GM12878 (cell line): ENCODE measurements around the gene SMCO4. TPM values are rescaled to one million over a fixed set of nuclear protein-coding genes. Genes with fewer than 3 reads are reported as not detected.

ENCODE experiments used
- ATAC-seq: fragments of 200-7000 bp; cut with Tn5 transposase; 3 replicates; pipeline ENCODE4 v1.9.1; 2020; ENCODE audit warnings: mild to moderate bottlenecking, moderate library complexity
- BruUV-seq: library from RNA; stranded (reverse); fragments of 400-500 nt; replicated peaks from 2 replicates; lab custom pipeline; 2021; lab: Mats Ljungman, UMichigan
- CTCF ChIA-PET: fragments of 300-600 bp; sonication (Branson Sonifier 250); formaldehyde crosslinking; extraction: SDS; loops from one replicate; lab custom pipeline; 2021; ENCODE audit warnings: inconsistent platforms; lab: Yijun Ruan, JAX
- POLR2A ChIA-PET: fragments of 350-600 bp; formaldehyde crosslinking; extraction: SDS; loops from one replicate; lab custom pipeline; 2021; ENCODE audit warnings: inconsistent platforms; lab: Charles Lee
- RAD21 ChIA-PET: fragments of 300-600 bp; sonication (Branson Sonifier 250); formaldehyde crosslinking; loops from one replicate; lab custom pipeline; 2023; ENCODE audit warnings: antibody characterized with exemption; ENCODE audit not compliant: unreplicated experiment; lab: Charles Lee
- SMC1A ChIA-PET: fragments of 300-600 bp; sonication (Branson Sonifier 250); formaldehyde crosslinking; loops from one replicate; lab custom pipeline; 2023; ENCODE audit not compliant: unreplicated experiment, uncharacterized antibody; lab: Charles Lee
- DNase-seq: peaks from one replicate; pipeline ENCODE4 v3.0.0-alpha.2; 2011; ENCODE audit warnings: low read depth, low spot score
- FAIRE-seq: peaks from 3 replicates; lab custom pipeline; 2011; peaks lifted over from hg19 to GRCh38; lab: Jason Lieb, UNC
- H2AFZ ChIP-seq: 2 replicates; pipeline ENCODE4 v1.6.0; 2011; ENCODE audit warnings: low read depth, low read length, control low read depth; ENCODE audit not compliant: control insufficient read depth
- H3K27ac ChIP-seq: 2 replicates; pipeline ENCODE4 v1.5.1; 2011; ENCODE audit warnings: control low read depth; ENCODE audit not compliant: control insufficient read depth, insufficient read depth
- H3K27me3 ChIP-seq, 2 experiments: replicated peaks in 1 of 2; 2 replicates each; pipeline versions ENCODE4 v1.6.0 to v1.6.1; 2011; ENCODE audit warnings: low read length in 1 of 2; ENCODE audit not compliant: control insufficient read depth in 2 of 2, insufficient read depth in 2 of 2
- H3K36me3 ChIP-seq, 2 experiments: 2 replicates each; pipeline ENCODE4 v1.5.1; 2011; ENCODE audit warnings: low read length in 1 of 2; ENCODE audit not compliant: control insufficient read depth in 2 of 2, insufficient read depth in 2 of 2
- H3K4me1 ChIP-seq: 2 replicates; pipeline ENCODE4 v1.6.1; 2011; ENCODE audit warnings: mild to moderate bottlenecking, low read length, moderate library complexity, mixed read lengths; ENCODE audit not compliant: control insufficient read depth, insufficient read depth
- H3K4me2 ChIP-seq: 2 replicates; pipeline ENCODE4 v1.6.0; 2011; ENCODE audit warnings: control low read depth; ENCODE audit not compliant: control insufficient read depth, insufficient read depth
- H3K4me3 ChIP-seq: fragments of 200-600 bp; sonication (generic); 2 replicates; pipeline ENCODE4 v1.5.1; 2016
- H3K79me2 ChIP-seq: 2 replicates; pipeline ENCODE4 v1.6.0; 2011; ENCODE audit warnings: low read length; ENCODE audit not compliant: control insufficient read depth, insufficient read depth
- H3K9ac ChIP-seq: 2 replicates; pipeline ENCODE4 v1.8.0; 2011; ENCODE audit warnings: low read length, control low read depth, mixed read lengths; ENCODE audit not compliant: control insufficient read depth, insufficient read depth
- H3K9me3 ChIP-seq: replicated peaks from 3 replicates; pipeline ENCODE4 v1.5.1; 2011; ENCODE audit warnings: mild to moderate bottlenecking, low read length; ENCODE audit not compliant: control insufficient read depth, insufficient read depth
- H4K20me1 ChIP-seq: 2 replicates; pipeline ENCODE4 v1.6.0; 2011; ENCODE audit not compliant: control insufficient read depth, insufficient read depth
- BCL11A ChIP-seq: IDR thresholded peaks from 2 replicates; pipeline ENCODE4 v1.6.1; 2011; ENCODE audit warnings: low read depth, low read length
- CEBPB ChIP-seq, 2 experiments: fragments of 150-350 bp in 1 of 2; IDR thresholded peaks; 2 replicates each; pipeline ENCODE4 v1.6.1; 2012 to 2014; ENCODE audit warnings: low read depth in 2 of 2, low read length in 2 of 2, borderline replicate concordance in 1 of 2, inconsistent platforms in 1 of 2
- JUNB ChIP-seq: IDR thresholded peaks from 2 replicates; pipeline ENCODE4 v1.6.1; 2016; ENCODE audit warnings: antibody characterized with exemption, mild to moderate bottlenecking
- POU2F2 ChIP-seq: IDR thresholded peaks from 3 replicates; pipeline ENCODE4 v1.6.1; 2011; ENCODE audit warnings: low read depth, mild to moderate bottlenecking, low read length, borderline replicate concordance
- USF1 ChIP-seq: IDR thresholded peaks from 2 replicates; pipeline ENCODE4 v1.6.1; 2011; ENCODE audit warnings: borderline replicate concordance, low read depth, mild to moderate bottlenecking, moderate library complexity, mixed read lengths, low read length; ENCODE audit not compliant: insufficient read depth; ENCODE audit errors: extremely low read length
- YBX1 ChIP-seq: fragments of 450-650 bp; IDR thresholded peaks from 2 replicates; pipeline ENCODE4 v1.6.1; 2016; ENCODE audit warnings: antibody characterized with exemption
- ZNF217 ChIP-seq: fragments of 450-650 bp; IDR thresholded peaks from 2 replicates; pipeline ENCODE4 v1.6.1; 2017; ENCODE audit warnings: antibody characterized with exemption, mild to moderate bottlenecking
- ZNF274 ChIP-seq: IDR thresholded peaks from one replicate; pipeline ENCODE4 v1.8.0; 2011; ENCODE audit not compliant: insufficient read length, insufficient read depth
- WGBS: methylation state at CpG from one replicate; pipeline ENCODE4 v1.1.6; 2016; ENCODE audit warnings: low lambda C conversion rate; ENCODE audit not compliant: insufficient replicate concordance, insufficient coverage; ENCODE audit errors: missing lambda C conversion rate; 5-methylcytosine and 5-hydroxymethylcytosine counted together
- in situ Hi-C: fragments of 300-500 bp; cut with MboI; formaldehyde crosslinking; loops from 9 replicates; pipeline ENCODE4 v1.14.3; 2018; ENCODE audit warnings: mixed read lengths
- intact Hi-C: fragments of 100-400 bp; cut with micrococcal nuclease; formaldehyde crosslinking; loops from one replicate; pipeline ENCODE4 v1.14.2; 2022; ENCODE audit not compliant: unreplicated experiment
- polyA plus RNA-seq, 11 experiments: library from polyadenylated mRNA; depleted of rRNA in 4 of 11; unstranded in 6 of 11; stranded (reverse) in 5 of 11; fragments of >200 nt; fragmentation: Nextera tagmentation in 4 of 11; fragmentation: Illumina TruSeq in 1 of 11; extraction: Ambion mirVana in 4 of 11; extraction: Trizol in 1 of 11; gene quantifications; 1 replicate in 1 of 11; 2 replicates in 10 of 11; pipeline versions ENCODE4 v1.2.1 to v1.2.3, GENCODE V29; 2011 to 2016; ENCODE audit warnings: inconsistent platforms in 2 of 11, missing spikeins in 2 of 11, low read depth in 1 of 11
- total RNA-seq, 4 experiments: library from RNA; depleted of rRNA in 3 of 4; stranded (reverse); fragments of >200 nt in 3 of 4; fragmentation: Illumina TruSeq in 1 of 4; extraction: Trizol in 1 of 4; gene quantifications; 2 replicates each; pipeline versions ENCODE4 v1.2.1 to v1.2.3, GENCODE V29; 2013 to 2021

The SMCO4 gene
- total and polyA plus RNA-seq, 10 of the 15 experiments (the other 5 are each of a cell fraction or from before 2014, with no cell fraction given), result 3.6 to 59.9 (median 27.9) TPM

- no peaks in the 10 kb centered on the region for H3K27me3 ChIP-seq
- peaks cover 0 to 8% of the 10 kb centered on the region in 2 experiments; a peak in 2 of 4 replicates for H3K36me3 ChIP-seq
- no peaks in the 10 kb centered on the region for H3K9me3 ChIP-seq
- WGBS, result 91% methylated on average over 13 of the region's 19 CpGs
- FAIRE-seq (no peak), ATAC-seq (no peak), DNase-seq (no peak)
- H3K27ac ChIP-seq, result no peak overlapping the region
- ChIA-PET SMC1A (interaction anchor here (1.1 to 1.3 kb wide), 2 partner anchors 10 to 11 kb away, joined by 3 to 4 read pairs; no protein-coding TSS in a partner anchor), POLR2A (no interaction called here), RAD21 (no interaction called here)
- no peak overlapping the region for H3K9ac ChIP-seq
- H3K4me3 ChIP-seq, result no peak overlapping the region
- H2AFZ ChIP-seq, result no peak overlapping the region
- H3K79me2 ChIP-seq, result no peaks in the 10 kb centered on the region
- TSS peak; percentile 78 for BruUV-seq
- intact Hi-C loops, result no loop called here
- H4K20me1 ChIP-seq, result no peaks in the 10 kb centered on the region
- no peaks in the 10 kb centered on the region for H3K4me1 ChIP-seq
- no peak for TF ChIP-seq ZNF217
- TF ChIP-seq JUNB, result no peak
- TF ChIP-seq CEBPB (IDR thresholded peaks at IDR 0.05; ENCODE audit: borderline replicate concordance in 1 of 2, low read depth in 2 of 2, low read length in 2 of 2), result no peak
- no peak for TF ChIP-seq ZNF274
- TF ChIP-seq USF1, result no peak
- no peak for TF ChIP-seq YBX1
- TF ChIP-seq POU2F2, result no peak
- TF ChIP-seq BCL11A, result no peak
- TF ChIP-seq, all 136 proteins: peak for 0
- in situ Hi-C loops, result no loop called here
- CTCF ChIA-PET, result interaction anchor here (0.8 kb wide), 1 partner anchor 8 kb away, joined by 3 read pairs; no protein-coding TSS in a partner anchor
- no peak overlapping the region for H3K4me2 ChIP-seq
These were observed 64.3 kb downstream of the SMCO4 start for GRCh38 chr11:93478841-93479240.
